HL-60 (cell line): ENCODE data around the gene LIN52.

Source experiments
- DNase-seq, 2 experiments: peaks; one replicate each; pipeline ENCODE4 v3.0.0-alpha.2; 2010 to 2020; ENCODE audit warnings: low read depth in 1 of 2, low spot score in 1 of 2
- H3K27ac ChIP-seq: fragments of 250-450 bp; sonication (Bioruptor Pico); replicated peaks from 2 replicates; pipeline ENCODE4 v1.5.1; 2020; ENCODE audit warnings: mild to moderate bottlenecking, moderate library complexity
- H3K27me3 ChIP-seq: fragments of 250-450 bp; sonication (Bioruptor Pico); 2 replicates; pipeline ENCODE4 v1.5.1; 2021; ENCODE audit warnings: mild to moderate bottlenecking, moderate library complexity; ENCODE audit not compliant: insufficient read depth, poor library complexity, severe bottlenecking
- H3K4me3 ChIP-seq: replicated peaks from 2 replicates; pipeline ENCODE4 v1.5.1; 2011; ENCODE audit warnings: mild to moderate bottlenecking, control low read depth, low read length; ENCODE audit not compliant: insufficient read depth
- CTCF ChIP-seq: IDR thresholded peaks from one replicate; pipeline ENCODE4 v1.5.1; 2011; ENCODE audit warnings: low read length, control low read depth, inconsistent platforms; ENCODE audit not compliant: insufficient read depth
- GABPA ChIP-seq: IDR thresholded peaks from 2 replicates; pipeline ENCODE4 v1.6.1; 2012; ENCODE audit warnings: low read depth
- POLR2AphosphoS5 ChIP-seq: IDR thresholded peaks from 2 replicates; pipeline ENCODE4 v1.6.1; 2012; ENCODE audit warnings: low read depth
- SPI1 ChIP-seq: IDR thresholded peaks from 2 replicates; pipeline ENCODE4 v1.6.1; 2012; ENCODE audit warnings: low read depth, mild to moderate bottlenecking, borderline replicate concordance
- TF ChIP-seq, protein P1 (sequence below): IDR thresholded peaks from 2 replicates; pipeline ENCODE4 v1.6.1; 2012; ENCODE audit warnings: low read depth; ENCODE audit not compliant: insufficient replicate concordance

Gene LIN52

GRCh38 chr14:74042296-74042695 is 42.5 kb upstream of the LIN52 start:
- no peak overlapping the region for H3K27ac ChIP-seq
- H3K27me3 ChIP-seq = no peaks in the 10 kb centered on the region
- no peak for DNase-seq
- no peak overlapping the region for H3K4me3 ChIP-seq
- TF ChIP-seq SPI1 = no peak
- TF ChIP-seq, protein P1, sequence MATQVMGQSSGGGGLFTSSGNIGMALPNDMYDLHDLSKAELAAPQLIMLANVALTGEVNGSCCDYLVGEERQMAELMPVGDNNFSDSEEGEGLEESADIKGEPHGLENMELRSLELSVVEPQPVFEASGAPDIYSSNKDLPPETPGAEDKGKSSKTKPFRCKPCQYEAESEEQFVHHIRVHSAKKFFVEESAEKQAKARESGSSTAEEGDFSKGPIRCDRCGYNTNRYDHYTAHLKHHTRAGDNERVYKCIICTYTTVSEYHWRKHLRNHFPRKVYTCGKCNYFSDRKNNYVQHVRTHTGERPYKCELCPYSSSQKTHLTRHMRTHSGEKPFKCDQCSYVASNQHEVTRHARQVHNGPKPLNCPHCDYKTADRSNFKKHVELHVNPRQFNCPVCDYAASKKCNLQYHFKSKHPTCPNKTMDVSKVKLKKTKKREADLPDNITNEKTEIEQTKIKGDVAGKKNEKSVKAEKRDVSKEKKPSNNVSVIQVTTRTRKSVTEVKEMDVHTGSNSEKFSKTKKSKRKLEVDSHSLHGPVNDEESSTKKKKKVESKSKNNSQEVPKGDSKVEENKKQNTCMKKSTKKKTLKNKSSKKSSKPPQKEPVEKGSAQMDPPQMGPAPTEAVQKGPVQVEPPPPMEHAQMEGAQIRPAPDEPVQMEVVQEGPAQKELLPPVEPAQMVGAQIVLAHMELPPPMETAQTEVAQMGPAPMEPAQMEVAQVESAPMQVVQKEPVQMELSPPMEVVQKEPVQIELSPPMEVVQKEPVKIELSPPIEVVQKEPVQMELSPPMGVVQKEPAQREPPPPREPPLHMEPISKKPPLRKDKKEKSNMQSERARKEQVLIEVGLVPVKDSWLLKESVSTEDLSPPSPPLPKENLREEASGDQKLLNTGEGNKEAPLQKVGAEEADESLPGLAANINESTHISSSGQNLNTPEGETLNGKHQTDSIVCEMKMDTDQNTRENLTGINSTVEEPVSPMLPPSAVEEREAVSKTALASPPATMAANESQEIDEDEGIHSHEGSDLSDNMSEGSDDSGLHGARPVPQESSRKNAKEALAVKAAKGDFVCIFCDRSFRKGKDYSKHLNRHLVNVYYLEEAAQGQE = no peak
- no peak for TF ChIP-seq GABPA
- TF ChIP-seq CTCF = no peak
- no peak for TF ChIP-seq POLR2AphosphoS5

- H3K4me3 ChIP-seq = no peak overlapping the region
- H3K27me3 ChIP-seq = no peaks in the 10 kb centered on the region
- no peak for DNase-seq
- H3K27ac ChIP-seq = no peak overlapping the region
- no peak for TF ChIP-seq CTCF
- TF ChIP-seq POLR2AphosphoS5 = no peak
- TF ChIP-seq SPI1 = no peak
- TF ChIP-seq, protein P1 = no peak
- TF ChIP-seq GABPA = no peak
Measured at GRCh38 chr14:74045522-74045921, 39.2 kb upstream of the LIN52 start.

GRCh38 chr14:74048281-74048680 is 36.5 kb upstream of the LIN52 start:
- no peak for DNase-seq
- TF ChIP-seq GABPA = no peak
- TF ChIP-seq, protein P1 = no peak
- TF ChIP-seq CTCF = no peak
- TF ChIP-seq SPI1 = no peak
- TF ChIP-seq POLR2AphosphoS5 = no peak
- Histone ChIP-seq H3K27ac (no peak overlapping the region), H3K27me3 (no peaks in the 10 kb centered on the region), H3K4me3 (no peak overlapping the region)
